Keratinocyte (primary cell): Measurements from ENCODE around the gene SCPEP1. TPM values are rescaled to one million over a fixed set of nuclear protein-coding genes. Genes with fewer than 3 reads are reported as not detected.

ENCODE experiments used
- DNase-seq: peaks from one replicate; pipeline ENCODE4 v3.0.0-alpha.2; 2011; ENCODE audit warnings: low read depth, missing footprints, low spot score
- FAIRE-seq: peaks from 2 replicates; lab custom pipeline; 2011; peaks lifted over from hg19 to GRCh38; lab: Jason Lieb, UNC
- H2AFZ ChIP-seq: 2 replicates; pipeline ENCODE4 v1.6.0; 2012; ENCODE audit warnings: low read length, control low read depth, inconsistent platforms; ENCODE audit not compliant: control insufficient read depth
- H3K27ac ChIP-seq: 2 replicates; pipeline ENCODE4 v1.5.1; 2011; ENCODE audit warnings: low read length; ENCODE audit not compliant: control insufficient read depth, insufficient read depth
- H3K27me3 ChIP-seq: 3 replicates; pipeline ENCODE4 v1.6.0; 2011; ENCODE audit warnings: low read length; ENCODE audit not compliant: control insufficient read depth, insufficient read depth; ENCODE audit errors: extremely low read depth
- H3K36me3 ChIP-seq, 2 experiments: 2 replicates in 1 of 2; 3 replicates in 1 of 2; pipeline ENCODE4 v1.5.1; 2011; ENCODE audit warnings: low read length in 2 of 2, mild to moderate bottlenecking in 1 of 2; ENCODE audit not compliant: control insufficient read depth in 2 of 2, insufficient read depth in 2 of 2; ENCODE audit errors: extremely low read depth in 1 of 2
- H3K4me1 ChIP-seq: 3 replicates; pipeline ENCODE4 v1.5.1; 2011; ENCODE audit warnings: low read length; ENCODE audit not compliant: control insufficient read depth, insufficient read depth; ENCODE audit errors: extremely low read depth
- H3K4me2 ChIP-seq: 3 replicates; pipeline ENCODE4 v1.6.0; 2011; ENCODE audit warnings: low read depth, low read length; ENCODE audit not compliant: control insufficient read depth, insufficient read depth; ENCODE audit errors: extremely low read depth
- H3K4me3 ChIP-seq, 3 experiments: fragments of 200-600 bp in 1 of 3; sonication (generic) in 1 of 3; 2 replicates in 2 of 3; 3 replicates in 1 of 3; pipeline ENCODE4 v1.5.1; 2011 to 2016; ENCODE audit warnings: low read length in 3 of 3, mild to moderate bottlenecking in 3 of 3, control low read depth in 2 of 3, inconsistent platforms in 1 of 3, low read depth in 1 of 3, mixed read lengths in 1 of 3, mixed run types in 1 of 3, moderate library complexity in 1 of 3; ENCODE audit not compliant: control insufficient read depth in 2 of 3, insufficient read depth in 2 of 3; ENCODE audit errors: extremely low read depth in 1 of 3
- H3K79me2 ChIP-seq: 2 replicates; pipeline ENCODE4 v1.6.0; 2012; ENCODE audit warnings: low read length; ENCODE audit not compliant: control insufficient read depth, insufficient read depth
- H3K9ac ChIP-seq: 3 replicates; pipeline ENCODE4 v1.6.0; 2011; ENCODE audit warnings: low read length; ENCODE audit not compliant: control insufficient read depth, insufficient read depth; ENCODE audit errors: extremely low read depth
- H3K9me1 ChIP-seq: 3 replicates; pipeline ENCODE4 v1.6.0; 2011; ENCODE audit warnings: low read length; ENCODE audit not compliant: control insufficient read depth, insufficient read depth; ENCODE audit errors: extremely low read depth
- H3K9me3 ChIP-seq: 2 replicates; pipeline ENCODE4 v1.5.1; 2012; ENCODE audit warnings: low read depth, low read length; ENCODE audit not compliant: control insufficient read depth
- H4K20me1 ChIP-seq: 3 replicates; pipeline ENCODE4 v1.6.0; 2011; ENCODE audit warnings: low read length; ENCODE audit not compliant: control insufficient read depth, insufficient read depth; ENCODE audit errors: extremely low read depth
- EZH2 ChIP-seq: IDR thresholded peaks from one replicate; pipeline ENCODE4 v1.6.1; 2012; ENCODE audit warnings: inconsistent platforms, mild to moderate bottlenecking, low read length, moderate library complexity
- dilution Hi-C: fragments of 300-500 bp; cut with MboI; formaldehyde crosslinking; loops from one replicate; pipeline ENCODE4 v1.7.0; 2020; ENCODE audit warnings: low sequenced_read_pairs; ENCODE audit not compliant: extremely low pct_ligation_motif_present
- polyA plus RNA-seq, 5 experiments: library from polyadenylated mRNA; depleted of rRNA in 3 of 5; stranded (reverse) in 3 of 5; stranded (forward) in 1 of 5; unstranded in 1 of 5; fragments of >200 nt; gene quantifications; 1 replicate in 1 of 5; 2 replicates in 3 of 5; 3 replicates in 1 of 5; pipeline versions ENCODE4 v1.2.1 to v1.2.3, GENCODE V29; 2011 to 2012; ENCODE audit warnings: missing spikeins in 2 of 5, low read depth in 1 of 5, low replicate concordance in 1 of 5
- TF ChIP-seq, protein P1 (sequence below), 3 experiments: IDR thresholded peaks in 1 of 3; conservative IDR thresholded peaks in 1 of 3; optimal IDR thresholded peaks in 1 of 3; 2 replicates in 2 of 3; 3 replicates in 1 of 3; pipeline versions ENCODE3 to v1.5.1; 2011; ENCODE audit warnings: low read length in 3 of 3, mild to moderate bottlenecking in 3 of 3, moderate library complexity in 2 of 3, control low read depth in 1 of 3, inconsistent platforms in 1 of 3; ENCODE audit not compliant: insufficient read depth in 2 of 3; ENCODE audit errors: extremely low read depth in 1 of 3

SCPEP1 gene
- polyA plus RNA-seq, 1 donor (not counting 4 experiments of a cell fraction or from before 2014, with no cell fraction given): 34.4 TPM

DNA sequence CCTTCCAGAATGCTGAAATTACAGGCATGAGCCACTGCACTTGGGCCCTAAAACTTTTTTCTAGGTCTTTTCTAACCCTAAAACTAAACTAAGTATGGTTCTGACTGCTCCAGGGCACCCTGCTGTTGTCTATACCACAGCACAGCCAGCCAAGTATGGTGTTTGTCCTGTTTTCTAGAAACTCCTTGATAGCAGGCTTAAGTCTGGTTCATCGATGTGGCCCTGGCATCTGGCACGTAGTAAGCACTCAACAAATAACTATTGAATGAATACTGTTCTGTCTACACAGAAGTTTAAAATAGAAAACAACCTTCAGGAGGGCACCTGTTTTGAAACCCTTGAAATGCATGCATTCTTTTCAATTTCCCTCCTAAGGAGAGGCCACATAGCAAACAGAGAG, 62.6 kb downstream of the SCPEP1 start:
- Histone ChIP-seq H2AFZ (no peak overlapping the region), H3K27ac (no peak overlapping the region), H3K4me2 (no peak overlapping the region), H3K4me1 (peaks cover 8% of the 10 kb centered on the region), H3K9ac (no peak overlapping the region), H3K79me2 (no peaks in the 10 kb centered on the region), H3K9me3 (no peaks in the 10 kb centered on the region), H3K27me3 (peaks cover 38% of the 10 kb centered on the region), H3K4me3 (no peak overlapping the region), H3K9me1 (no peaks in the 10 kb centered on the region), H3K36me3 (no peaks in the 10 kb centered on the region), H4K20me1 (no peaks in the 10 kb centered on the region)
- DNase-seq (no peak), FAIRE-seq (no peak)
- TF ChIP-seq, protein P1, sequence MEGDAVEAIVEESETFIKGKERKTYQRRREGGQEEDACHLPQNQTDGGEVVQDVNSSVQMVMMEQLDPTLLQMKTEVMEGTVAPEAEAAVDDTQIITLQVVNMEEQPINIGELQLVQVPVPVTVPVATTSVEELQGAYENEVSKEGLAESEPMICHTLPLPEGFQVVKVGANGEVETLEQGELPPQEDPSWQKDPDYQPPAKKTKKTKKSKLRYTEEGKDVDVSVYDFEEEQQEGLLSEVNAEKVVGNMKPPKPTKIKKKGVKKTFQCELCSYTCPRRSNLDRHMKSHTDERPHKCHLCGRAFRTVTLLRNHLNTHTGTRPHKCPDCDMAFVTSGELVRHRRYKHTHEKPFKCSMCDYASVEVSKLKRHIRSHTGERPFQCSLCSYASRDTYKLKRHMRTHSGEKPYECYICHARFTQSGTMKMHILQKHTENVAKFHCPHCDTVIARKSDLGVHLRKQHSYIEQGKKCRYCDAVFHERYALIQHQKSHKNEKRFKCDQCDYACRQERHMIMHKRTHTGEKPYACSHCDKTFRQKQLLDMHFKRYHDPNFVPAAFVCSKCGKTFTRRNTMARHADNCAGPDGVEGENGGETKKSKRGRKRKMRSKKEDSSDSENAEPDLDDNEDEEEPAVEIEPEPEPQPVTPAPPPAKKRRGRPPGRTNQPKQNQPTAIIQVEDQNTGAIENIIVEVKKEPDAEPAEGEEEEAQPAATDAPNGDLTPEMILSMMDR (optimal IDR thresholded peaks at IDR 0.05 in 1 of 3, IDR thresholded peaks at IDR 0.05 in 1 of 3, conservative IDR thresholded peaks at IDR 0.05 in 1 of 3; ENCODE audit: extremely low read depth in 1 of 3, insufficient read depth in 2 of 3, low read length in 3 of 3): no peak
- TF ChIP-seq EZH2: no peak
- dilution Hi-C loops: no loop called here

DNA sequence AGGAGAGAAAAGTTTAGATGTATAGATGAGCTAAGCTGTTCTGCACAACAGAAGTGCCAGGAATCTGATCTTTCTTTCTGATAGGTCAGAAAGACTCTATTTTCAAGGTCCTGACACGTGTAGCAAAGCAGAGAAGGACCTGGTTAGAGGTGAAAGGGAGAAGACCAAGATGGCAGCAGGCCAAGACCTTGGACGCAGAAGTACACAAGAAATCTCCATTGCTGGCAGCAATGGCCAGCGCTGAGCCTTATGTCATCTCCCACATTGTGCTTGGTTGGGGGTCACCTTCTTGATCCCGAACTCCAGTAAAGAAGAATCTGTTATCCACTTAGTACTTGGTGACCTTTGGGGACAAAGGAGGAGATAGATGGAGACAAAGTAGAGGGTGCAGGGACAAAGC, 65.3 kb downstream of the SCPEP1 start:
- dilution Hi-C loops: no loop called here
- TF ChIP-seq, protein P1 (optimal IDR thresholded peaks at IDR 0.05 in 1 of 3, IDR thresholded peaks at IDR 0.05 in 1 of 3, conservative IDR thresholded peaks at IDR 0.05 in 1 of 3; ENCODE audit: extremely low read depth in 1 of 3, insufficient read depth in 2 of 3, low read length in 3 of 3): no peak
- no peak for TF ChIP-seq EZH2
- Histone ChIP-seq H3K27ac (no peak overlapping the region), H3K27me3 (peaks cover 34% of the 10 kb centered on the region), H2AFZ (no peak overlapping the region), H3K4me3 (no peak overlapping the region), H3K9ac (no peak overlapping the region), H3K36me3 (no peaks in the 10 kb centered on the region), H4K20me1 (no peaks in the 10 kb centered on the region), H3K4me1 (peaks cover 12% of the 10 kb centered on the region), H3K79me2 (no peaks in the 10 kb centered on the region), H3K4me2 (no peak overlapping the region), H3K9me1 (no peaks in the 10 kb centered on the region), H3K9me3 (no peaks in the 10 kb centered on the region)
- DNase-seq (no peak), FAIRE-seq (no peak)
